Mesothelial cell of epicardium (in vitro differentiated cells): ENCODE measurements around the gene ADARB2. TPM values are rescaled to one million over a fixed set of nuclear protein-coding genes. Genes with fewer than 3 reads are reported as not detected.
"Not testable (repeated sequence)": the region's sequence is repeated elsewhere in the genome, so short reads cannot be mapped to it uniquely, and the experiment has no call there.

Experiments used
- DNase-seq, 2 experiments: peaks; one replicate each; pipeline ENCODE4 v3.0.0; 2021; ENCODE audit warnings: low spot score in 2 of 2; ENCODE audit not compliant: unreplicated experiment in 2 of 2
- H3K27ac Mint-ChIP-seq: 2 replicates; pipeline ENCODE4 v1.8.0; 2021; ENCODE audit warnings: mixed read lengths
- H3K27me3 Mint-ChIP-seq: 2 replicates; pipeline ENCODE4 v1.8.0; 2021; ENCODE audit warnings: low read depth, mixed read lengths
- H3K36me3 Mint-ChIP-seq: 2 replicates; pipeline ENCODE4 v1.8.0; 2021; ENCODE audit warnings: mixed read lengths
- H3K4me1 Mint-ChIP-seq: 2 replicates; pipeline ENCODE4 v1.8.0; 2021; ENCODE audit warnings: mixed read lengths
- H3K4me3 Mint-ChIP-seq: 2 replicates; pipeline ENCODE4 v1.8.0; 2021; ENCODE audit warnings: mild to moderate bottlenecking, moderate library complexity, mixed read lengths
- H3K9me3 Mint-ChIP-seq: 2 replicates; pipeline ENCODE4 v1.8.0; 2021; ENCODE audit warnings: mixed read lengths
- CTCF ChIP-seq: fragments of 200-600 bp; sonication (generic); IDR thresholded peaks from one replicate; pipeline ENCODE4 v1.5.0; 2021; ENCODE audit warnings: antibody characterized with exemption; ENCODE audit not compliant: unreplicated experiment
- total RNA-seq: library from RNA; stranded (reverse); gene quantifications from 3 replicates; pipeline ENCODE4 v1.2.1, GENCODE V29; 2021

The ADARB2 gene
- total RNA-seq, 1 donor from 2014 or later: 0.38 TPM

GRCh38 chr10:1328981-1329614 is 408.2 kb downstream of the ADARB2 start:
- no peak for TF ChIP-seq CTCF
- DNase-seq: no peak
- Mint-ChIP-seq H3K9me3 (peaks cover 8% of the 10 kb centered on the region), H3K27ac (no peak overlapping the region), H3K4me1 (peaks cover 2% of the 10 kb centered on the region), H3K4me3 (no peak overlapping the region), H3K27me3 (peaks cover 18% of the 10 kb centered on the region), H3K36me3 (no peaks in the 10 kb centered on the region)

GRCh38 chr10:1328161-1328823 is 409.0 kb downstream of the ADARB2 start:
- TF ChIP-seq CTCF: no peak
- Mint-ChIP-seq H3K27ac (no peak overlapping the region), H3K27me3 (peaks cover 20% of the 10 kb centered on the region), H3K4me1 (peaks cover 2% of the 10 kb centered on the region), H3K4me3 (no peak overlapping the region), H3K9me3 (peaks cover 8% of the 10 kb centered on the region), H3K36me3 (no peaks in the 10 kb centered on the region)
- no peak for DNase-seq

GRCh38 chr10:1327759-1328158 is 409.6 kb downstream of the ADARB2 start:
- Mint-ChIP-seq H3K9me3 (peaks cover 8% of the 10 kb centered on the region), H3K27me3 (peaks cover 24% of the 10 kb centered on the region), H3K36me3 (no peaks in the 10 kb centered on the region), H3K4me3 (no peak overlapping the region), H3K27ac (no peak overlapping the region), H3K4me1 (peaks cover 2% of the 10 kb centered on the region)
- no peak for TF ChIP-seq CTCF
- no peak for DNase-seq

GRCh38 chr10:1326514-1326913 is 410.8 kb downstream of the ADARB2 start:
- H3K36me3 Mint-ChIP-seq, H3K27ac Mint-ChIP-seq, H3K4me1 Mint-ChIP-seq, H3K4me3 Mint-ChIP-seq, H3K9me3 Mint-ChIP-seq, DNase-seq: not testable (repeated sequence)
- peaks cover 33% of the 10 kb centered on the region for H3K27me3 Mint-ChIP-seq

GRCh38 chr10:1324903-1325302 is 412.4 kb downstream of the ADARB2 start:
- no peak for DNase-seq
- Mint-ChIP-seq H3K4me1 (peaks cover 2% of the 10 kb centered on the region), H3K27me3 (peaks cover 40% of the 10 kb centered on the region), H3K4me3 (no peak overlapping the region), H3K36me3 (no peaks in the 10 kb centered on the region), H3K9me3 (no peaks in the 10 kb centered on the region), H3K27ac (no peak overlapping the region)
- TF ChIP-seq CTCF: no peak

- DNase-seq: no peak
- peaks cover 40% of the 10 kb centered on the region for H3K27me3 Mint-ChIP-seq
- H3K27ac Mint-ChIP-seq: no peak overlapping the region
- no peaks in the 10 kb centered on the region for H3K9me3 Mint-ChIP-seq
- H3K36me3 Mint-ChIP-seq: no peaks in the 10 kb centered on the region
- peaks cover 2% of the 10 kb centered on the region for H3K4me1 Mint-ChIP-seq
- H3K4me3 Mint-ChIP-seq: no peak overlapping the region
- no peak for TF ChIP-seq CTCF
Measured at GRCh38 chr10:1323951-1324350, 413.4 kb downstream of the ADARB2 start.
